G401.6 (cell line): Measurements from ENCODE around the gene CD276.

Experiments
- FAIRE-seq: peaks from 2 replicates; lab custom pipeline; 2012; peaks lifted over from hg19 to GRCh38; lab: Jason Lieb, UNC

Gene CD276

GRCh38 chr15:73748730-73749129, 64.5 kb downstream of the CD276 start:
- no peak for FAIRE-seq

GRCh38 chr15:73749533-73749932, 65.3 kb downstream of the CD276 start:
- FAIRE-seq, result no peak

- FAIRE-seq, result no peak
Observed at GRCh38 chr15:73749971-73750370, 65.8 kb downstream of the CD276 start.

- FAIRE-seq, result no peak
Observed at GRCh38 chr15:73750438-73750837, 66.3 kb downstream of the CD276 start.

GRCh38 chr15:73750951-73751350, 66.8 kb downstream of the CD276 start:
- FAIRE-seq, result no peak

- FAIRE-seq, result no peak
Observed at GRCh38 chr15:73751511-73751898, 67.3 kb downstream of the CD276 start.

- no peak for FAIRE-seq
Observed at GRCh38 chr15:73751899-73752805, 68.0 kb downstream of the CD276 start.

GRCh38 chr15:73752806-73753193, 68.6 kb downstream of the CD276 start:
- FAIRE-seq, result no peak

- FAIRE-seq, result no peak
Observed at GRCh38 chr15:73753250-73754130, 69.3 kb downstream of the CD276 start, which contains the start of gene INSYN1. Gene INSYN1, minus strand, starts transcription at chr15:73753351. Its CDS starts 2,221 bp downstream, at chr15:73751130.

GRCh38 chr15:73754461-73754860, 70.3 kb downstream of the CD276 start:
- FAIRE-seq, result no peak

- FAIRE-seq, result no peak
Observed at GRCh38 chr15:73755481-73755880, 71.3 kb downstream of the CD276 start.

GRCh38 chr15:73755946-73756345, 71.8 kb downstream of the CD276 start:
- FAIRE-seq, result no peak

GRCh38 chr15:73756390-73756789, 72.2 kb downstream of the CD276 start:
- no peak for FAIRE-seq

GRCh38 chr15:73756947-73757513, 72.8 kb downstream of the CD276 start:
- FAIRE-seq, result no peak

- no peak for FAIRE-seq
Observed at GRCh38 chr15:73757571-73757970, 73.4 kb downstream of the CD276 start.

GRCh38 chr15:73758461-73758860, 74.3 kb downstream of the CD276 start:
- no peak for FAIRE-seq

- FAIRE-seq, result no peak
Observed at GRCh38 chr15:73760330-73761329, 76.4 kb downstream of the CD276 start.

- FAIRE-seq, result no peak
Observed at GRCh38 chr15:73763931-73764330, 79.7 kb downstream of the CD276 start.
